Esophagus muscularis mucosa (tissue), 4 donors: ENCODE measurements around the gene PRKACB. TPM values are rescaled to one million over a fixed set of nuclear protein-coding genes. Genes with fewer than 3 reads are reported as not detected.
"Not testable (repeated sequence)": the region's sequence is repeated elsewhere in the genome, so short reads cannot be mapped to it uniquely, and the experiment has no call there.

Experiments
- DNase-seq: peaks from one replicate; pipeline ENCODE4 v3.0.0-alpha.2; 2017; ENCODE audit errors: extremely low spot score
- H3K27ac ChIP-seq, 4 donors: fragments of 200-600 bp; sonication (generic); replicated peaks in 1 of 4; 1 replicate in 3 of 4; 2 replicates in 1 of 4; pipeline ENCODE4 v1.5.1; 2016 to 2019; ENCODE audit warnings: mild to moderate bottlenecking in 1 of 4
- H3K27me3 ChIP-seq, 4 donors: fragments of 200-600 bp; sonication (generic); one replicate each; pipeline versions ENCODE4 v1.5.1 to v1.6.0; 2016 to 2019
- H3K36me3 ChIP-seq, 4 donors: fragments of 200-600 bp; sonication (generic); one replicate each; pipeline ENCODE4 v1.5.1; 2016 to 2019
- H3K4me1 ChIP-seq, 4 donors: fragments of 200-600 bp; sonication (generic); one replicate each; pipeline ENCODE4 v1.5.1; 2016 to 2019
- H3K4me3 ChIP-seq, 4 donors: fragments of 200-600 bp; sonication (generic); 1 replicate in 2 of 4; 2 replicates in 2 of 4; pipeline ENCODE4 v1.5.1; 2016 to 2019; ENCODE audit warnings: mild to moderate bottlenecking in 4 of 4, moderate library complexity in 1 of 4
- H3K9me3 ChIP-seq, 4 donors: fragments of 200-600 bp; sonication (generic); 1 replicate in 3 of 4; 2 replicates in 1 of 4; pipeline ENCODE4 v1.5.1; 2016 to 2019
- CTCF ChIP-seq, 3 experiments: fragments of 200-600 bp in 2 of 3; fragments of 450-650 bp in 1 of 3; sonication (generic) in 2 of 3; IDR thresholded peaks; one replicate each; pipeline ENCODE4 v1.5.1; 2017 to 2019; ENCODE audit warnings: antibody characterized with exemption in 3 of 3, mild to moderate bottlenecking in 2 of 3, moderate library complexity in 1 of 3
- EP300 ChIP-seq: sonication (generic); formaldehyde crosslinking; IDR thresholded peaks from one replicate; pipeline ENCODE4 v1.6.1; 2017; ENCODE audit warnings: antibody characterized with exemption
- POLR2A ChIP-seq: fragments of 450-650 bp; IDR thresholded peaks from one replicate; pipeline ENCODE4 v1.6.1; 2017; ENCODE audit warnings: antibody characterized with exemption, moderate library complexity, mild to moderate bottlenecking, low read depth
- POLR2AphosphoS5 ChIP-seq, 2 donors: sonication (generic); formaldehyde crosslinking; IDR thresholded peaks; one replicate each; pipeline ENCODE4 v1.6.1; 2017; ENCODE audit warnings: antibody characterized with exemption in 2 of 2
- WGBS: methylation state at CpG from one replicate; pipeline ENCODE4 v1.1.5; 2018; 5-methylcytosine and 5-hydroxymethylcytosine counted together
- intact Hi-C: fragments of 100-400 bp; cut with DNase I; formaldehyde crosslinking; loops from one replicate; pipeline ENCODE4 v1.15.1; 2023
- total RNA-seq, 4 donors: library from RNA; depleted of rRNA; stranded (reverse); fragments of >200 nt; gene quantifications; one replicate each; pipeline versions ENCODE4 v1.1.0 to v1.2.1, GENCODE V29; 2016

PRKACB gene
- total RNA-seq, 4 donors from 2014 or later = 44.4 to 59.4 (median 52.3) TPM

DNA sequence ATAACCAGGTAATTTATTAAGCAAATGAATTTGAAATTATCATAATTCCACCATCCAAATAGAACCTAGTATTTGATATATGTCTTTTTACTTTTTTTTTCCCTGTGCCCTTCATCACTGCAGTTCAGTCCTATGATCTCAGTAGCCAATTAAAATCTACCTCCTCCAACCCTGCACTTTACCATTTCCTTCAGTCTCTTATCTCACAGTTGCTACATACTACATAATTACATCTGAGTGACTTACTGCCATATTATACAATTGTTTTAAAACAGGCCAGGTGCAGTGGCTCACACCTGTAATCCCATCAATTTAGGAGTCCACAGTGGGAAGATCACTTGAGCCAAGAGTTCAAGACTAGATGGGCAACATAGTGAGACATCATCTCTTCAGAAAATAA is 73.2 kb downstream of the PRKACB start:
- Histone ChIP-seq H3K4me3 (no peak overlapping the region), H3K27ac (no peak overlapping the region), H3K36me3 (peaks cover 5 to 36% (median 6%) of the 10 kb centered on the region in 4 donors), H3K27me3 (no peaks in the 10 kb centered on the region), H3K9me3 (peaks cover 0 to 10% (median 7%) of the 10 kb centered on the region in 4 donors), H3K4me1 (no peaks in the 10 kb centered on the region)
- TF ChIP-seq CTCF (IDR thresholded peaks at IDR 0.05) = no peak
- TF ChIP-seq EP300 = no peak
- TF ChIP-seq POLR2AphosphoS5 (IDR thresholded peaks at IDR 0.05) = no peak
- TF ChIP-seq POLR2A = no peak
- DNase-seq = no peak
- intact Hi-C loops = no loop called here

DNA sequence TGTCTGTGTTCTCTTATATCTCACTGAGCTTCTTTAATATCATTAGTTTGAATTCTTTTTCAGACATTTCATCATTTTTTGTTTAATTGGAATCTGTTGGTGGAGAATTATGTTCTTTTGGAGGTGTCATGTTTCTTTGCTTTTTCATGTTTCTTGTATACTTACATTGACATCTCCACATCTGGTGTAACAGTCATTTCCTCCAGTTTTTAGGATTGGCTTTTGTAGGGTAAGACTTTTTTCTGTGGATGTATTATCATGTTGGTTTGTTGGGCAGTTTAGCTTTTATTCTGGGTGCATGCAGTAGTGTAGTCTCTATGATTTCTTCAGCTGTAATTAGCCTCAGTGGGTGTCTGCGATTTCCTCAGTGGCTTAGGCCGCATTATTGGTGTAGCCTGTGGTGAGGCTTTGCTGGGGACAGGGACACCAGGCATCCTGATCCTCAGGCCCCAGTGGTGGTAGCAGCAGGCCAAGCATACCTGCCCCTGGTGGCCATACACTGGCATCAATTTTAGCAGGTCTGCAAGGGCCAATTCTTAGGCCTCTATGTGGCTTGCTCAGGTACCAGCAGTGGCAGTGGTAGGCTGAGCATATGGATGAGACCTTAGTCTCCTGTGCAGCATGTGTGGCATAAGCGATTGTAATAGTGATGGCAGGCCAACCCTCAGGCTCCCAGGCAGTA is 79.8 kb downstream of the PRKACB start:
- H3K9me3 ChIP-seq = peaks cover 0 to 10% (median 7%) of the 10 kb centered on the region in 4 donors
- peaks cover 0 to 14% (median 6%) of the 10 kb centered on the region in 4 donors for H3K36me3 ChIP-seq
- TF ChIP-seq POLR2AphosphoS5 (IDR thresholded peaks at IDR 0.05) (no peak), EP300 (no peak), POLR2A (no peak), CTCF (IDR thresholded peaks at IDR 0.05) (no peak)
- intact Hi-C loops = no loop called here
- no peak overlapping the region for H3K4me3 ChIP-seq
- 48% methylated on average over 3 of the region's 3 CpGs for WGBS
- H3K27ac ChIP-seq = no peak overlapping the region
- no peak for DNase-seq
- H3K4me1 ChIP-seq = no peaks in the 10 kb centered on the region
- no peaks in the 10 kb centered on the region for H3K27me3 ChIP-seq

DNA sequence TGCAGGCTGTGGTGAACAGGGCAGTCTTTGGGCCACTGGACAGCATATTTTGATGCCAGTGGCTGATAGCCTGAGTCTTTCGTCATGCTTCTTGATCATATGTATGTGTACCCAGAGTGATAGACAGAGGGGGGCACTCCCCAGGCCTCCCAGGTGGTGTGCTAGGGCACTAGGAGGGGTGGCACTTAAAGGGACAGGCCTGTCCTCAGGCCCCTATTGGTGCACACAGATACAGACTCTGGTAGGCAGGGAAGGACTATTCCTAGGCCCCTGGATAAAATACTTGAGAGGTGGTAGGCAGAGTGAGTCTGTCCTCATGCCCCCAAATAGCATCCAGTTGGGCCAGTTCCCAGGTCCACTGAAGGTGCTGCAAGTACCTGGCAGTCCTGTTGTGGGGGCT is 80.8 kb downstream of the PRKACB start:
- H3K27me3 ChIP-seq = no peaks in the 10 kb centered on the region
- H3K9me3 ChIP-seq = no peaks in the 10 kb centered on the region
- 89% methylated on average over 1 of the region's 1 CpG for WGBS

DNA sequence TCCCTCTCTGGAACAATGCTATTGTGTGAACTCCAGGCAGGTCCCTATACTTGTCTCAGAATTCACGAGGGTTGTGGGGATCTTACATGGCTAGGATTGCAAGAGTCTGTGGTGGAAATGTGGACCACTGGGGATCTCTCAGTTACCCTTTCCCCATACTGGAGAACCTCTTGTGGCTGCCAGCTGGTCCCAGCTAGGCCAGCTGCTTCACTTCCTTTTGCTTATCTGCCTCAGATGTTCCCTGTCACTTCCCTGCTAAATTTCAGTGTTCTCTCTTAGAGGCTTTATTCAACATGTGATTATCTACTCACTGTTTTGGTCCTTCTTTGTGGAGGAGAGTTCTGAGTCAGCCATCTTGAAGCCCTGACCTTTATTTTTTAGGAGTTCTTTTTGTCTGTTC is 81.6 kb downstream of the PRKACB start:
- no peaks in the 10 kb centered on the region for H3K4me1 ChIP-seq
- no peak overlapping the region for H3K27ac ChIP-seq
- H3K9me3 ChIP-seq = no peaks in the 10 kb centered on the region
- no peak for TF ChIP-seq POLR2AphosphoS5 (IDR thresholded peaks at IDR 0.05)
- no peak for TF ChIP-seq CTCF (IDR thresholded peaks at IDR 0.05)
- no peak for TF ChIP-seq POLR2A
- TF ChIP-seq EP300 = no peak
- H3K4me3 ChIP-seq = no peak overlapping the region
- DNase-seq = no peak
- H3K36me3 ChIP-seq = peaks cover 0 to 5% (median 0%) of the 10 kb centered on the region in 4 donors
- H3K27me3 ChIP-seq = no peaks in the 10 kb centered on the region
- WGBS = 56% methylated on average over 1 of the region's 1 CpG
- intact Hi-C loops = no loop called here

More for the DNA sequence above, 80.8 kb downstream of the PRKACB start:
- Histone ChIP-seq H3K27ac (no peak overlapping the region), H3K4me3 (no peak overlapping the region), H3K4me1 (no peaks in the 10 kb centered on the region), H3K36me3 (peaks cover 0 to 5% (median 0%) of the 10 kb centered on the region in 4 donors)
- no peak for DNase-seq
- no peak for TF ChIP-seq POLR2AphosphoS5 (IDR thresholded peaks at IDR 0.05)
- TF ChIP-seq EP300 = no peak
- no peak for TF ChIP-seq CTCF (IDR thresholded peaks at IDR 0.05)
- no peak for TF ChIP-seq POLR2A
- intact Hi-C loops = no loop called here

- H3K27ac ChIP-seq, intact Hi-C loops: not testable (repeated sequence)
- 90% methylated on average over 3 of the region's 3 CpGs for WGBS
These were observed 88.6 kb downstream of the PRKACB start for GRCh38 chr1:84232676-84233075.

More at GRCh38 chr1:84232676-84233075, 88.6 kb downstream of the PRKACB start:
- H3K4me3 ChIP-seq, H3K27me3 ChIP-seq, DNase-seq, H3K4me1 ChIP-seq, H3K9me3 ChIP-seq: not testable (repeated sequence)
- peaks cover 3 to 14% (median 6%) of the 10 kb centered on the region in 4 donors for H3K36me3 ChIP-seq
